Middle frontal gyrus (tissue), 1 donor: ENCODE data around the gene KCNJ5.
"Not testable (repeated sequence)": the region's sequence is repeated elsewhere in the genome, so short reads cannot be mapped to it uniquely, and the experiment has no call there.

Experiments used
- DNase-seq: peaks from one replicate; pipeline ENCODE4 v3.0.0-alpha.2; 2015; ENCODE audit warnings: low spot score; ENCODE audit errors: extremely low spot score

KCNJ5 gene

GRCh38 chr11:128911701-128912100 is 20.5 kb downstream of the KCNJ5 start:
- DNase-seq, result no peak

- DNase-seq, result no peak
Measured at GRCh38 chr11:128913806-128914205, 22.6 kb downstream of the KCNJ5 start.

GRCh38 chr11:128914216-128915148 is 23.3 kb downstream of the KCNJ5 start:
- DNase-seq, result no peak

GRCh38 chr11:128915149-128915521 is 24.0 kb downstream of the KCNJ5 start:
- no peak for DNase-seq

- no peak for DNase-seq
Measured at GRCh38 chr11:128916037-128916572, 24.9 kb downstream of the KCNJ5 start.

GRCh38 chr11:128916681-128917080 is 25.5 kb downstream of the KCNJ5 start:
- DNase-seq, result no peak

- no peak for DNase-seq
Measured at GRCh38 chr11:128917144-128917724, 26.1 kb downstream of the KCNJ5 start.

GRCh38 chr11:128919216-128919615 is 28.1 kb downstream of the KCNJ5 start:
- no peak for DNase-seq

GRCh38 chr11:128919635-128920034 is 28.5 kb downstream of the KCNJ5 start:
- not testable (repeated sequence) for DNase-seq

GRCh38 chr11:128920666-128921065 is 29.5 kb downstream of the KCNJ5 start:
- DNase-seq, result no peak

- DNase-seq, result no peak
Measured at GRCh38 chr11:128921793-128922192, 30.6 kb downstream of the KCNJ5 start.

GRCh38 chr11:128924104-128924503 is 32.9 kb downstream of the KCNJ5 start:
- no peak for DNase-seq

- no peak for DNase-seq
Measured at GRCh38 chr11:128924510-128925249, 33.5 kb downstream of the KCNJ5 start.

- no peak for DNase-seq
Measured at GRCh38 chr11:128925250-128925600, 34.1 kb downstream of the KCNJ5 start.

- no peak for DNase-seq
Measured at GRCh38 chr11:128926000-128926399, 34.8 kb downstream of the KCNJ5 start.

- no peak for DNase-seq
Measured at GRCh38 chr11:128926437-128927107, 35.4 kb downstream of the KCNJ5 start.

- no peak for DNase-seq
Measured at GRCh38 chr11:128927108-128927461, 35.9 kb downstream of the KCNJ5 start.

- no peak for DNase-seq
Measured at GRCh38 chr11:128927683-128928336, 36.7 kb downstream of the KCNJ5 start.

- no peak for DNase-seq
Measured at GRCh38 chr11:128928400-128928799, 37.2 kb downstream of the KCNJ5 start.

- DNase-seq, result no peak
Measured at GRCh38 chr11:128929468-128929867, 38.3 kb downstream of the KCNJ5 start.

GRCh38 chr11:128929991-128930390 is 38.8 kb downstream of the KCNJ5 start:
- DNase-seq, result no peak
